ENCODE data around the gene POFUT2. TPM values are rescaled to one million over a fixed set of nuclear protein-coding genes. Genes with fewer than 3 reads are reported as not detected.

The POFUT2 gene
- total and polyA plus RNA-seq, 5 donors = 14.1 to 20.3 (median 18.6) TPM

GRCh38 chr21:45241357-45241756 lies 46.3 kb downstream of the POFUT2 start:
- 81% methylated on average over 3 of the region's 3 CpGs for WGBS
- DNase-seq = peak in 1 of 3 donors; percentile 30
- ATAC-seq = no peak
- H3K4me3 ChIP-seq (ENCODE audit: low read length) = no peak overlapping the region
- no peaks in the 10 kb centered on the region for H3K4me1 ChIP-seq (ENCODE audit: control insufficient read depth, insufficient read depth, low read length)
- no peak overlapping the region for H3K27ac ChIP-seq (ENCODE audit: low read length)
- no peaks in the 10 kb centered on the region for H3K27me3 ChIP-seq (ENCODE audit: control insufficient read depth, insufficient read depth)
- H3K9me3 ChIP-seq (ENCODE audit: control insufficient read depth, low read length) = no peaks in the 10 kb centered on the region
- intact Hi-C loops (cut with DNase I) = no loop called here

DNA sequence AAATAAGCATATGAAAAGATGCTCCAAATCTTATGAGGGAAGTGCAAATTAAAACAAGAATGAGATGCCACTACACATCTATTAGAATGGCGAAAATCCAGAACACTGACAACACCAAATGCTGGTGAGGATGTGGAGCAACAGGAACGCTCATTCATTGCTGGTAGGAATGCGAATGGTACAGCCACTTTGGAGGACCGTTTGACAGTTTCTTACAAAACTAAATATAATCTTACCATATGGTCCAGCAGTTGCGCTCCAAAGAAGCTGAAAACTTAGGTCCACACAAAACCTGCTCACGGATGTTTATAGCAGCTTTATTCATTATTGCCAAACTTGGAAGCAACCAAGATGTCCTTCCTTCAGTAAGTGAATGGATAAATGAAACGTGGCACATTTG lies 50.3 kb downstream of the POFUT2 start:
- WGBS = 90% methylated on average over 7 of the region's 7 CpGs
- no peak for ATAC-seq
- intact Hi-C loops (cut with DNase I) = no loop called here
- Histone ChIP-seq H3K27ac (ENCODE audit: low read length) (no peak overlapping the region), H3K9me3 (ENCODE audit: control insufficient read depth, low read length) (no peaks in the 10 kb centered on the region), H3K4me3 (ENCODE audit: low read length) (no peak overlapping the region), H3K27me3 (ENCODE audit: control insufficient read depth, insufficient read depth) (no peaks in the 10 kb centered on the region), H3K4me1 (ENCODE audit: control insufficient read depth, insufficient read depth, low read length) (no peaks in the 10 kb centered on the region)
- no peak for DNase-seq

- Histone ChIP-seq H3K9me3 (ENCODE audit: control insufficient read depth, low read length) (no peaks in the 10 kb centered on the region), H3K27ac (ENCODE audit: low read length) (no peak overlapping the region), H3K4me3 (ENCODE audit: low read length) (no peak overlapping the region), H3K27me3 (ENCODE audit: control insufficient read depth, insufficient read depth) (no peaks in the 10 kb centered on the region), H3K4me1 (ENCODE audit: control insufficient read depth, insufficient read depth, low read length) (no peaks in the 10 kb centered on the region)
- intact Hi-C loops (cut with DNase I) = no loop called here
- 41% methylated on average over 2 of the region's 2 CpGs for WGBS
- ATAC-seq (no peak), DNase-seq (no peak)
Measured at GRCh38 chr21:45236481-45236880, 51.2 kb downstream of the POFUT2 start.

DNA sequence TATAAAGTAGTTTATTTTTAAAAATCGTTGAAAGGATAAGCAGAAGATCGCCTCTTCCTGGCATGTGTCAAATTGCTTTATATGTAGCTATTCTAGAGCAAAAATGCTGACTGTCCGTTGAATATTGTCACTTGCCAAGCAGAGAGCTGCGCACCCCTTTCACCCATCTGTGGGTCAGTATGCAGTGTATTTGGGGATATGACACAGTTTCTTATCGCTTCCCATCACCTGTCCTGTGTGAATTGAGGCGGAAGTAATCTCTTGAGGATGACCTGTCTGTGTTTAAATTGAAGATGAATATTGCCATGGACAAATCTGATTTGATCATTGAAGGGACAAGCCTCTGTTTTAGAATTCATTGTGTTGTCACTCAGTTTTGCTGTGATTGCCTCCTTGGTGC lies 52.2 kb downstream of the POFUT2 start:
- Histone ChIP-seq H3K27me3 (ENCODE audit: control insufficient read depth, insufficient read depth) (no peaks in the 10 kb centered on the region), H3K4me1 (ENCODE audit: control insufficient read depth, insufficient read depth, low read length) (no peaks in the 10 kb centered on the region), H3K4me3 (ENCODE audit: low read length) (no peak overlapping the region), H3K9me3 (ENCODE audit: control insufficient read depth, low read length) (no peaks in the 10 kb centered on the region), H3K27ac (ENCODE audit: low read length) (no peak overlapping the region)
- no peak for DNase-seq
- intact Hi-C loops (cut with DNase I) = no loop called here
- no peak for ATAC-seq
- 82% methylated on average over 6 of the region's 6 CpGs for WGBS

- intact Hi-C loops (cut with DNase I) = no loop called here
Measured at GRCh38 chr21:45234965-45235364, 52.7 kb downstream of the POFUT2 start.

GRCh38 chr21:45234127-45234526 lies 53.6 kb downstream of the POFUT2 start:
- no peaks in the 10 kb centered on the region for H3K9me3 ChIP-seq (ENCODE audit: control insufficient read depth, low read length)
- peak in 1 of 2 donors; percentile 33 for ATAC-seq
- no peaks in the 10 kb centered on the region for H3K27me3 ChIP-seq (ENCODE audit: control insufficient read depth, insufficient read depth)
- no peak for DNase-seq
- intact Hi-C loops (cut with DNase I) = no loop called here
- no peaks in the 10 kb centered on the region for H3K4me1 ChIP-seq (ENCODE audit: control insufficient read depth, insufficient read depth, low read length)
- H3K27ac ChIP-seq (ENCODE audit: low read length) = no peak overlapping the region
- WGBS = 81% methylated on average over 28 of the region's 28 CpGs
- no peak overlapping the region for H3K4me3 ChIP-seq (ENCODE audit: low read length)

More at GRCh38 chr21:45234965-45235364, 52.7 kb downstream of the POFUT2 start:
- DNase-seq (no peak), ATAC-seq (no peak)
- H3K4me1 ChIP-seq (ENCODE audit: control insufficient read depth, insufficient read depth, low read length) = no peaks in the 10 kb centered on the region
- 79% methylated on average over 8 of the region's 8 CpGs for WGBS
- H3K4me3 ChIP-seq (ENCODE audit: low read length) = no peak overlapping the region
- no peaks in the 10 kb centered on the region for H3K9me3 ChIP-seq (ENCODE audit: control insufficient read depth, low read length)
- H3K27me3 ChIP-seq (ENCODE audit: control insufficient read depth, insufficient read depth) = no peaks in the 10 kb centered on the region
- no peak overlapping the region for H3K27ac ChIP-seq (ENCODE audit: low read length)

- Histone ChIP-seq H3K27ac (ENCODE audit: low read length) (no peak overlapping the region), H3K4me3 (ENCODE audit: low read length) (no peak overlapping the region), H3K27me3 (ENCODE audit: control insufficient read depth, insufficient read depth) (no peaks in the 10 kb centered on the region), H3K4me1 (ENCODE audit: control insufficient read depth, insufficient read depth, low read length) (no peaks in the 10 kb centered on the region), H3K9me3 (ENCODE audit: control insufficient read depth, low read length) (no peaks in the 10 kb centered on the region)
- DNase-seq = no peak
- no peak for ATAC-seq
- intact Hi-C loops (cut with DNase I) = no loop called here
- WGBS = 79% methylated on average over 3 of the region's 3 CpGs
Measured at GRCh38 chr21:45231705-45232104, 56.0 kb downstream of the POFUT2 start.

- no peak for ATAC-seq
- intact Hi-C loops (cut with DNase I) = no loop called here
- Histone ChIP-seq H3K9me3 (ENCODE audit: control insufficient read depth, low read length) (no peaks in the 10 kb centered on the region), H3K4me3 (ENCODE audit: low read length) (no peak overlapping the region), H3K27ac (ENCODE audit: low read length) (no peak overlapping the region), H3K27me3 (ENCODE audit: control insufficient read depth, insufficient read depth) (no peaks in the 10 kb centered on the region), H3K4me1 (ENCODE audit: control insufficient read depth, insufficient read depth, low read length) (no peaks in the 10 kb centered on the region)
- no peak for DNase-seq
- WGBS = 83% methylated on average over 3 of the region's 3 CpGs
Measured at GRCh38 chr21:45228656-45229240, 58.9 kb downstream of the POFUT2 start.

DNA sequence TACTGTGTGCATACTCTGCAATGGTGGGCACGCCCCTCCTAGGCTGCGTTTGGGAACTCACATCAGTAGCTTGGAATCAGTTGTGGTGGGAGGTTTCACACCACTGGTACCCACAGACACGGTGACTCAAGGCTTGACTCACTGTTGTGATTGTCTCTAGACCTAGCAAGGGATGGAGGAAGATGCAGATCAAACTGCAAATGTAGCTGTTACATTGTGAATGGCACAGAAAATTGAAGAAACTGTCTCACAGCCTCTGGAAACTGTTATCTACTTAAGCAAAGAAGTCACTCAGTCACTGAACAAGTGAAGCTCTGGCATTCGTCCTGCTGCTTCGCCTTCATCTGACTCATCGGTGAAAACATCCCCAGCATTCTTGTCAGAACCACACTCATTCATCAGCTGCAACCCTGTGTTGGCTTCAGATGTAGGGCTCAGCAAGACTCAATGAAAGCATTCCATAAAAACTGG lies 59.5 kb downstream of the POFUT2 start:
- DNase-seq (peak in 1 of 3 donors; percentile 42), ATAC-seq (peak in 1 of 2 donors; percentile 38)
- Histone ChIP-seq H3K9me3 (ENCODE audit: control insufficient read depth, low read length) (no peaks in the 10 kb centered on the region), H3K27ac (ENCODE audit: low read length) (no peak overlapping the region), H3K4me3 (ENCODE audit: low read length) (no peak overlapping the region), H3K27me3 (ENCODE audit: control insufficient read depth, insufficient read depth) (no peaks in the 10 kb centered on the region), H3K4me1 (ENCODE audit: control insufficient read depth, insufficient read depth, low read length) (no peaks in the 10 kb centered on the region)
- intact Hi-C loops (cut with DNase I) = no loop called here
- WGBS = 38% methylated on average over 6 of the region's 6 CpGs

DNA sequence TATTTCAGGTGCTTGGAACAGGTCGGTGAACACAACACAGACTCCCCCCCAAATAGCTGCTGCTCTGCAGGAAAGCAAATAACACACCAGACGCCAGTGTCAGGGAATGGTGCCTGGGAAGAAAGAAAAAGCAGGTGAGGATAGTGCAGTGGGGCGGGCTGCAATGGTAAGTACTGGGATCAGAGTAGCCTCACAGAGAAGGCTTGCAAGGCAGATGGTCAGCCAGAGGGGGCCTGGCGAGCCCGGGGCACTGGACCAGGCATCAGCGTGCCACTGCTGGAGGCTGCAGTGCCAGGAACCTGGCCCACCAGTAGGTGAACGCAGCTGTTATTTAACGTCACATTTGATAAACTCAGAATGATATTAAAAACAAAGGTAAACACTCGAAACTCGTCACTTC lies 60.0 kb downstream of the POFUT2 start:
- no peak for ATAC-seq
- WGBS = 76% methylated on average over 10 of the region's 10 CpGs
- H3K9me3 ChIP-seq (ENCODE audit: control insufficient read depth, low read length) = no peaks in the 10 kb centered on the region
- H3K4me1 ChIP-seq (ENCODE audit: control insufficient read depth, insufficient read depth, low read length) = no peaks in the 10 kb centered on the region
- no peak overlapping the region for H3K4me3 ChIP-seq (ENCODE audit: low read length)
- intact Hi-C loops (cut with DNase I) = no loop called here
- DNase-seq = no peak
- no peaks in the 10 kb centered on the region for H3K27me3 ChIP-seq (ENCODE audit: control insufficient read depth, insufficient read depth)
- no peak overlapping the region for H3K27ac ChIP-seq (ENCODE audit: low read length)

- no peak overlapping the region for H3K4me3 ChIP-seq (ENCODE audit: low read length)
- ATAC-seq (no peak), DNase-seq (no peak)
- H3K4me1 ChIP-seq (ENCODE audit: control insufficient read depth, insufficient read depth, low read length) = no peaks in the 10 kb centered on the region
- H3K27ac ChIP-seq (ENCODE audit: low read length) = no peak overlapping the region
- intact Hi-C loops (cut with DNase I) = no loop called here
- 58% methylated on average over 15 of the region's 15 CpGs for WGBS
- H3K9me3 ChIP-seq (ENCODE audit: control insufficient read depth, low read length) = no peaks in the 10 kb centered on the region
- no peaks in the 10 kb centered on the region for H3K27me3 ChIP-seq (ENCODE audit: control insufficient read depth, insufficient read depth)
Measured at GRCh38 chr21:45226540-45227326, 61.0 kb downstream of the POFUT2 start.

Measured in right cardiac atrium (tissue), 5 donors.